K562 (cell line): ENCODE measurements around the gene ZC3H12A. TPM values are rescaled to one million over a fixed set of nuclear protein-coding genes. Genes with fewer than 3 reads are reported as not detected.
A peak's percentile ranks its signal among the peaks of the same experiment; 100 is the strongest.

ENCODE experiments used
- AFF1 ChIP-seq, 2 experiments: fragments of 450-650 bp; IDR thresholded peaks; 2 replicates each; pipeline ENCODE4 v1.6.1; 2018; ENCODE audit warnings: mild to moderate bottlenecking in 2 of 2, low read depth in 1 of 2; ENCODE audit not compliant: partially characterized antibody in 2 of 2
- CGGBP1 ChIP-seq: fragments of 250-450 bp; sonication (Bioruptor Pico); IDR thresholded peaks from 2 replicates; pipeline ENCODE4 v1.9.0; 2021; ENCODE audit warnings: mild to moderate bottlenecking
- CHD2 ChIP-seq: IDR thresholded peaks from 2 replicates; pipeline ENCODE4 v1.6.1; 2011; ENCODE audit warnings: low read depth, low read length
- MIER1 ChIP-seq: fragments of 450-650 bp; IDR thresholded peaks from 2 replicates; pipeline ENCODE4 v1.6.1; 2016; ENCODE audit warnings: antibody characterized with exemption, mild to moderate bottlenecking, low read depth
- NCOA4 ChIP-seq: fragments of 450-650 bp; IDR thresholded peaks from 2 replicates; pipeline ENCODE4 v1.6.1; 2018; ENCODE audit warnings: mild to moderate bottlenecking; ENCODE audit not compliant: partially characterized antibody
- PRPF4 ChIP-seq: fragments of 200-400 bp; formaldehyde crosslinking; IDR thresholded peaks from one replicate; pipeline ENCODE4 v1.6.1; 2017; ENCODE audit warnings: low read length, low read depth, mild to moderate bottlenecking; ENCODE audit not compliant: insufficient read depth, poor library complexity, severe bottlenecking
- RBM34 ChIP-seq: fragments of 200-400 bp; formaldehyde crosslinking; IDR thresholded peaks from 2 replicates; pipeline ENCODE4 v1.6.1; 2018; ENCODE audit warnings: low read length, borderline replicate concordance; ENCODE audit not compliant: insufficient read depth
- TCF3 ChIP-seq: sonication (generic); formaldehyde crosslinking; IDR thresholded peaks from 2 replicates; pipeline ENCODE4 v1.4.0; 2020; ENCODE audit warnings: mild to moderate bottlenecking, missing genetic modification reagents
- TFAM ChIP-seq: fragments of 250-450 bp; sonication (Bioruptor Pico); conservative IDR thresholded peaks from 2 replicates; pipeline ENCODE4 v1.5.0; 2021; ENCODE audit warnings: mild to moderate bottlenecking, moderate library complexity
- ZNF232 ChIP-seq: sonication (generic); formaldehyde crosslinking; IDR thresholded peaks from 2 replicates; pipeline ENCODE4 v1.8.0; 2022; ENCODE audit warnings: mild to moderate bottlenecking, missing genetic modification reagents
- ZNF395 ChIP-seq: fragments of 200-800 bp; sonication (Bioruptor generic); IDR thresholded peaks from 2 replicates; pipeline ENCODE4 v1.6.1; 2017; ENCODE audit warnings: missing genetic modification characterization, missing compliant biosample characterization
- ZNF512 ChIP-seq: IDR thresholded peaks from 2 replicates; pipeline ENCODE4 v1.6.1; 2016; ENCODE audit warnings: missing genetic modification characterization, missing compliant biosample characterization
- ZNF830 ChIP-seq: fragments of 250-450 bp; sonication (Bioruptor Pico); IDR thresholded peaks from 2 replicates; pipeline ENCODE4 v1.5.0; 2021; ENCODE audit warnings: mild to moderate bottlenecking
- polyA plus RNA-seq, 8 experiments: library from polyadenylated mRNA; depleted of rRNA in 4 of 8; stranded (reverse) in 5 of 8; unstranded in 3 of 8; fragments of >200 nt; fragmentation: Nextera tagmentation in 2 of 8; fragmentation: Illumina TruSeq in 1 of 8; extraction: Ambion mirVana in 2 of 8; extraction: Trizol in 1 of 8; gene quantifications; 2 replicates each; pipeline versions ENCODE4 v1.2.1 to v1.2.3, GENCODE V29; 2011 to 2014; ENCODE audit warnings: inconsistent platforms in 1 of 8, missing spikeins in 1 of 8
- total RNA-seq, 7 experiments: library from RNA; depleted of rRNA in 6 of 7; stranded (reverse); fragments of >200 nt in 6 of 7; fragmentation: Illumina TruSeq in 2 of 7; extraction: Trizol in 2 of 7; gene quantifications; 2 replicates each; pipeline versions ENCODE4 v1.2.1 to v1.2.3, GENCODE V29; 2011 to 2021; ENCODE audit warnings: low replicate concordance in 1 of 7
- TF ChIP-seq, protein P1 (sequence below): fragments of 250-450 bp; sonication (Bioruptor Pico); IDR thresholded peaks from 2 replicates; pipeline ENCODE4 v1.8.0; 2021; ENCODE audit warnings: mild to moderate bottlenecking, moderate library complexity
- TF ChIP-seq, protein P2 (sequence below): sonication (generic); formaldehyde crosslinking; IDR thresholded peaks from 2 replicates; pipeline ENCODE4 v1.8.0; 2022; ENCODE audit warnings: mild to moderate bottlenecking, missing genetic modification reagents, borderline replicate concordance

Gene ZC3H12A
- total and polyA plus RNA-seq, 9 of the 15 experiments (the other 6 are each of a cell fraction or from before 2014, with no cell fraction given), result 0.14 to 9.4 (median 6.7) TPM

DNA sequence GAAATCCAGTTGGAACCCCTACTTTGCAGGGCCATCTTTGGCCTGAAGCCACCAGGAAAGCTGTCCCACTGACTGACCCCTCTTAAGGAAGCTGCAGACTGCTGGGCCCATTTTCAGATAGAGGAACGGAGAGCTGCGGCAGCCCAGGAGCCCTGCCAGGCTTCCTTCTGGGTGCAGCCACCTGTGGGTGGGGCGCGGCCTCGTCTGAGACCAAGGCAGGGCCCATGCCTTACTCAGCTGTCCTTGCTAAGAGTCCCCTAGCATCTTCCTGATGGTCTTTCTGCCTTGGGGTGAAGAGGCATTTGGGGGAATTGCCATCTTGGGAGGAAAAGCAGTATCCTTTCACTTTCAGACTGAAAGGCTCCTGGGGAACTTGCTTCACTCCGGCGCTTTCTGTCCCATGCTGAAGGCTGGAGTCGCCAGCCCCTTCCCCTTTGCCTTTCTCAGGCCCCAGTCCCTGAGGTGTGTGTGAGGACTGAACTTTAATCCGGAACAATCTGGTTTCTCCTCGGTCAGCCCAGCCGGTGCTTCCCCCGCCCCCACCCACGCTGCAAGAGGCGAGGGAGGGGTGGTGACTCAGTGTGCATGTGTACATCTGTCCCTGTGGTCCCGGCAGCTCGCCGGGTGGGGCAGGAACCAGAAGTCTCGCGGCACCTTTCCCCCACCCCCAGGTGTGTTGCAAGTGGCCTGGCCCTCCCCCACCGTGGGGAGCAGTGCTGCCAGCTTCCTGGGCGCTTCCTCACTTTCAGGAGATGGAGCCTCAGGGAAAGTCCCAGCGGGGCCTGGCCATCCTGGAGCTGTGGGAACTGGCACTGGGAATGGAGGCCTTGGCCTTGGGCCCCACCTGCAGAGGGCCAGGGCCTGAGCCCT is 5.1 kb downstream of the ZC3H12A start (continued):
- TF ChIP-seq ZNF512 (tag) (no peak), CGGBP1 (no peak), AFF1 (IDR thresholded peaks at IDR 0.05; ENCODE audit: low read depth in 1 of 2, partially characterized antibody in 2 of 2) (no peak), RBM34 (no peak), ZNF395 (CRISPR knock-in tag) (no peak; the same call in 1 of the 2 replicates), NCOA4 (no peak), ZNF830 (CRISPR knock-in tag) (no peak), CHD2 (peak; percentile 84), PRPF4 (no peak), TCF3 (CRISPR knock-in tag) (peak; percentile 52; the same call in 1 of the 2 replicates), TFAM (no peak), MIER1 (no peak), ZNF232 (no peak)
- TF ChIP-seq, protein P1, sequence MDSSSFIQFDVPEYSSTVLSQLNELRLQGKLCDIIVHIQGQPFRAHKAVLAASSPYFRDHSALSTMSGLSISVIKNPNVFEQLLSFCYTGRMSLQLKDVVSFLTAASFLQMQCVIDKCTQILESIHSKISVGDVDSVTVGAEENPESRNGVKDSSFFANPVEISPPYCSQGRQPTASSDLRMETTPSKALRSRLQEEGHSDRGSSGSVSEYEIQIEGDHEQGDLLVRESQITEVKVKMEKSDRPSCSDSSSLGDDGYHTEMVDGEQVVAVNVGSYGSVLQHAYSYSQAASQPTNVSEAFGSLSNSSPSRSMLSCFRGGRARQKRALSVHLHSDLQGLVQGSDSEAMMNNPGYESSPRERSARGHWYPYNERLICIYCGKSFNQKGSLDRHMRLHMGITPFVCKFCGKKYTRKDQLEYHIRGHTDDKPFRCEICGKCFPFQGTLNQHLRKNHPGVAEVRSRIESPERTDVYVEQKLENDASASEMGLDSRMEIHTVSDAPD (CRISPR knock-in tag), result no peak
- TF ChIP-seq, protein P2, sequence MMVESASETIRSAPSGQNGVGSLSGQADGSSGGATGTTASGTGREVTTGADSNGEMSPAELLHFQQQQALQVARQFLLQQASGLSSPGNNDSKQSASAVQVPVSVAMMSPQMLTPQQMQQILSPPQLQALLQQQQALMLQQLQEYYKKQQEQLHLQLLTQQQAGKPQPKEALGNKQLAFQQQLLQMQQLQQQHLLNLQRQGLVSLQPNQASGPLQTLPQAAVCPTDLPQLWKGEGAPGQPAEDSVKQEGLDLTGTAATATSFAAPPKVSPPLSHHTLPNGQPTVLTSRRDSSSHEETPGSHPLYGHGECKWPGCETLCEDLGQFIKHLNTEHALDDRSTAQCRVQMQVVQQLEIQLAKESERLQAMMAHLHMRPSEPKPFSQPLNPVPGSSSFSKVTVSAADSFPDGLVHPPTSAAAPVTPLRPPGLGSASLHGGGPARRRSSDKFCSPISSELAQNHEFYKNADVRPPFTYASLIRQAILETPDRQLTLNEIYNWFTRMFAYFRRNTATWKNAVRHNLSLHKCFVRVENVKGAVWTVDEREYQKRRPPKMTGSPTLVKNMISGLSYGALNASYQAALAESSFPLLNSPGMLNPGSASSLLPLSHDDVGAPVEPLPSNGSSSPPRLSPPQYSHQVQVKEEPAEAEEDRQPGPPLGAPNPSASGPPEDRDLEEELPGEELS (CRISPR knock-in tag), result no peak
